Measurements from ENCODE around the gene VAMP4. TPM values are rescaled to one million over a fixed set of nuclear protein-coding genes. Genes with fewer than 3 reads are reported as not detected.

The VAMP4 gene
- total RNA-seq, 1 donor from 2014 or later: 16.2 TPM

- DNase-seq (ENCODE audit: low spot score): no peak
- Histone ChIP-seq H3K9me3 (ENCODE audit: low read depth) (no peaks in the 10 kb centered on the region), H3K9ac (no peak overlapping the region), H2AFZ (replicated peaks) (no peak overlapping the region), H3K27me3 (no peaks in the 10 kb centered on the region), H3K36me3 (no peaks in the 10 kb centered on the region), H4K20me1 (ENCODE audit: low read depth) (no peaks in the 10 kb centered on the region), H3F3A (ENCODE audit: low read depth) (no peaks in the 10 kb centered on the region), H3K4me3 (no peak overlapping the region), H3K79me2 (ENCODE audit: low read depth) (no peaks in the 10 kb centered on the region), H3K27ac (no peak overlapping the region), H3K4me1 (no peaks in the 10 kb centered on the region), H3K4me2 (no peak overlapping the region)
- H3K9me3 Mint-ChIP-seq: no peaks in the 10 kb centered on the region
- no peaks in the 10 kb centered on the region for H3K27me3 Mint-ChIP-seq (ENCODE audit: insufficient read depth, low read depth)
- TF ChIP-seq CTCF (IDR thresholded peaks at IDR 0.05) (no peak), EZH2 (IDR thresholded peaks at IDR 0.05) (no peak)
- no peaks in the 10 kb centered on the region for H3K36me3 Mint-ChIP-seq
- H3K4me1 Mint-ChIP-seq: no peaks in the 10 kb centered on the region
- no peak overlapping the region for H3K4me3 Mint-ChIP-seq
- no peak overlapping the region for H3K27ac Mint-ChIP-seq
Measured at GRCh38 chr1:171769171-171769570, 27.3 kb upstream of the VAMP4 start.

- no peak overlapping the region for H3K4me2 ChIP-seq
- no peak for TF ChIP-seq EZH2 (IDR thresholded peaks at IDR 0.05)
- no peak for TF ChIP-seq CTCF (IDR thresholded peaks at IDR 0.05)
- TF ChIP-seq EZH2phosphoT487 (IDR thresholded peaks at IDR 0.05): no peak
- H3K27me3 ChIP-seq: no peaks in the 10 kb centered on the region
- no peak overlapping the region for H3K9ac ChIP-seq
- no peak for DNase-seq (ENCODE audit: low spot score)
- no peaks in the 10 kb centered on the region for H4K20me1 ChIP-seq (ENCODE audit: low read depth)
- no peaks in the 10 kb centered on the region for H3K4me1 ChIP-seq
- no peaks in the 10 kb centered on the region for H3K79me2 ChIP-seq (ENCODE audit: low read depth)
- no peak overlapping the region for H3K27ac ChIP-seq
- H3K36me3 ChIP-seq: no peaks in the 10 kb centered on the region
- no peak overlapping the region for H2AFZ ChIP-seq (replicated peaks)
- Mint-ChIP-seq H3K27me3 (ENCODE audit: insufficient read depth, low read depth) (no peaks in the 10 kb centered on the region), H3K4me1 (no peaks in the 10 kb centered on the region), H3K9me3 (no peaks in the 10 kb centered on the region), H3K4me3 (no peak overlapping the region), H3K27ac (no peak overlapping the region), H3K36me3 (no peaks in the 10 kb centered on the region)
- no peak overlapping the region for H3K4me3 ChIP-seq
- H3F3A ChIP-seq (ENCODE audit: low read depth): no peaks in the 10 kb centered on the region
- no peaks in the 10 kb centered on the region for H3K9me3 ChIP-seq (ENCODE audit: low read depth)
Measured at GRCh38 chr1:171763764-171764163, 21.9 kb upstream of the VAMP4 start.

- Mint-ChIP-seq H3K4me3 (no peak overlapping the region), H3K36me3 (no peaks in the 10 kb centered on the region), H3K9me3 (peaks cover under 1% of the 10 kb centered on the region), H3K4me1 (no peaks in the 10 kb centered on the region), H3K27me3 (ENCODE audit: insufficient read depth, low read depth) (no peaks in the 10 kb centered on the region), H3K27ac (no peak overlapping the region)
- H3K79me2 ChIP-seq (ENCODE audit: low read depth): no peaks in the 10 kb centered on the region
- H4K20me1 ChIP-seq (ENCODE audit: low read depth): no peaks in the 10 kb centered on the region
- TF ChIP-seq EZH2 (IDR thresholded peaks at IDR 0.05) (no peak), CTCF (IDR thresholded peaks at IDR 0.05) (no peak), EZH2phosphoT487 (IDR thresholded peaks at IDR 0.05) (no peak)
- no peak overlapping the region for H2AFZ ChIP-seq (replicated peaks)
- H3F3A ChIP-seq (ENCODE audit: low read depth): no peaks in the 10 kb centered on the region
- H3K27me3 ChIP-seq: no peaks in the 10 kb centered on the region
- no peaks in the 10 kb centered on the region for H3K36me3 ChIP-seq
- no peaks in the 10 kb centered on the region for H3K4me1 ChIP-seq
- H3K27ac ChIP-seq: no peak overlapping the region
- no peak for DNase-seq (ENCODE audit: low spot score)
- no peak overlapping the region for H3K9ac ChIP-seq
- H3K4me2 ChIP-seq: no peak overlapping the region
- H3K4me3 ChIP-seq: no peak overlapping the region
- no peaks in the 10 kb centered on the region for H3K9me3 ChIP-seq (ENCODE audit: low read depth)
Measured at GRCh38 chr1:171762143-171762563, 20.3 kb upstream of the VAMP4 start.

Data from neural progenitor cell (in vitro differentiated cells).